GM21619 (cell line): ENCODE data around the gene C17orf113.
"Not testable (repeated sequence)": the region's sequence is repeated elsewhere in the genome, so short reads cannot be mapped to it uniquely, and the experiment has no call there.

Experiments
- ATAC-seq: cut with Tn5 transposase; IDR thresholded peaks from one replicate; pipeline ENCODE4 v1.9.1; 2021; ENCODE audit not compliant: unreplicated experiment

C17orf113 gene

DNA sequence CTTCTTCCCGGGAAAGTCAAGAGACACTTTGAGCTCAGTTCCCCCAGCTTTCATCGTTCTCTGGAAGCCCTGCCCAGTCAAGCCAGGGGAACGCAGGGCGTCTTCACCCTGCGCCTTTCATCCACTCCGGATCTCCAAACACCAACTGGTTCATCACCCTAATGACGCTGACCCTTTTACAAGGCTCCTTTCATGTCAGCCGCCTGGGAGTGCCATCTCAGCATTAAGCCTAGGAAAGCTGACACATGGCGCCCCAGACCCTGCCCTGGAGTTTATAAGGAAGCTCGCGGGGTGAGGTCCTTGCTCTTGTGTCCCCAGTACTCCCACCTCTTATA lies 32.6 kb downstream of the C17orf113 start:
- ATAC-seq = peak; percentile 6

DNA sequence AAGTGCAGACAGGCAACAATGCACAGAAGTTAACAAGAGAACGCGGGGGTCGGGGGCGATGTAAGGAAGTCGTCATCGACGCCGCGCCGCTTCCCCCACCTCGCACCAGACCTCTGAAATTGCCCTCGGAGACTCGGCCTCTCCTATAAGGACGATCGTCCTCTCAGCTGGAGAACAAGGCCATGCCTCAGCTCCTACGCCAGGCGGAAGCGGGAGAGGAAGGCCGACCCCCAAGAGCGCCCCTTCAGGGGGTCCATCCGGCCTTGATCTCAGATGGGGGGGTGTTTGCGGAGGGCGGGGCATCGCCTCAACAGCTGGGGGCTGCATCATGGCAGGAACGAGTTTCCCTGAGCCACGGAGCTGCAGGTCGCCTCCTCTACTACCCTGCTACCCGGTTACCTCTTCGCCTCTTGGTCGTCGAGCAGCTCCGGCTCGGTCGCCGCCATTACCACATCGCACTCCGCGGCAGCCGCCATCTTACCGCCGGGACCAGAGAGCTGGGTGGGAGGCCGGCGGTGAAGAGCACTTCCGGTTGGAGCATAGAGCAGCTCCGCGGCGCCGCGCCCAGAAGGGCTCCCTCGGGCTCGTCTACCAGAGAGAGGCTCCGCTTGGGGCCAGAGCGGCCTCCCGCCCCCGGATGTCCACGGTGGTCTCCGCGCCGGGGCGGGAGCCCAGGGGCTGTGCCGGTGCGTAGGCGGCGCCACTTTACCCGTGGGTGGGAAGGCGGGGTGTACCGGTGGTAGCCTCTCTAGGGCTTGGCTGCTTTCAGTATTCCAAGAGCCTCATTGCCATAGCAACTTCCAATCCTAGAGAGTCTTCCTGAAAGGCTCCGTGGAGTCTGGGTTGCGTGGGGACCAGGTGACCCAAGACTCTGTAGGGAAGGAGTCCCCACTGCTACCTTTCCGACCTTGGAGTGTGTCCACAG lies 33.2 kb downstream of the C17orf113 start, which contains the start of gene DNAJC7:
Gene DNAJC7 (minus strand): TSS at position 499 of the 925 bp plus-strand sequence. CDS start 23 bp downstream, at position 476.
- ATAC-seq = peak; percentile 75

DNA sequence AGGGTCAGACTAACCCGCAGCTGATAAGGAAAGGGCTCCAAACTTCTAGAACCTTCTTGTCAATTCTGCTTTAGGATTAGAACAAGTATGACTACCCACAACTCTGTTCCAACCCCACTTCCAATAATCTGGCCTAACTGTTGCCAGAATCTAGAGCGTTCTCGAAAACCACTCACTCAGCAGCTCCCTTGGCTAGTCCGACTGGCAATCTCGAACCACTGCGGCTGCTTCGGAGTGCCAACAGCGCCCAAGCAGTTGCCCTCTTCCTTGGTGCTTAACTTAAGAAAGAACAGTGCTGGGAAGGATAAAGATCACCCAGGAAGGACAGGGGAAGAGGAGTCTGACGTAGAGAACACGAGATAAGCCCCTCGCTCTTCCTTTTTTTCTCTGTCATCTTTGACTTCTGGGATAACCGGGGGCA lies 34.0 kb downstream of the C17orf113 start:
- ATAC-seq = no peak

DNA sequence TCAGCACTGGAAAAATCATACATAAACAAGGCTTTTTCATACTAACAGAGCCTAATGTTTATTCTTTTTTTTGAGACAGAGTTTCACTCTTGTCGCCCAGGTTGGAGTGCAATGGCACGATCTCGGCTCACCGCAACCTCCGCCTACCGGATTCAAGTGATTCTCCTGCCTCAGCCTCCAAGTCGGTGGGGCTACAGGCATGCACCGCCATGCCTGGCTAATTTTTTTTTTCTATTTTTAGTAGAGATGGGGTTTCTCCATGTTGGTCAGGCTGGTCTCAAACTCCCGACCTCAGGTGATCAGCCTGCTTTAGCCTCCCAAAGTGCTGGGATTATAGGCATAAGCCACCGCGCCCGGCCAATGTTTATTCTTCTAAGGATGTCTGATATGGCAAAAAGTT lies 36.7 kb downstream of the C17orf113 start:
- ATAC-seq = not testable (repeated sequence)

DNA sequence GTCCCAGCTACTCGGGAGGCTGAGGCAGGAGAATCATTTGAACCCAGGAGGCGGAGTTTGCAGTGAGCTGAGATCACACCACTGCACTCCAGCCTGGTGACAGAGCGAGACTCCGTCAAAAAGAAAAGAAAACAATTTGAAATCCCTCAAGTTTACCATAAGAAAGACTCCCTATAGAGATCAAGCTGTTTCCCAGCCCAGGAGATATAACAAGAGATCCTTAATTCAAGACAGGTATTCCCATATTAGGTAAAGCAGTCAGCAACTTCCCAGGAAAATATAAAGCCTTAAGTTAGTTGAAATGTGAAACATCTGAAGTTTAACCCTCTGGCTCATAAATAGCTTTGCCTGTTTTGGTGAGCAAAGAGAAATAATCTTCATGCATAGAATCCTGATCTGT lies 38.0 kb downstream of the C17orf113 start:
- ATAC-seq = not testable (repeated sequence)

DNA sequence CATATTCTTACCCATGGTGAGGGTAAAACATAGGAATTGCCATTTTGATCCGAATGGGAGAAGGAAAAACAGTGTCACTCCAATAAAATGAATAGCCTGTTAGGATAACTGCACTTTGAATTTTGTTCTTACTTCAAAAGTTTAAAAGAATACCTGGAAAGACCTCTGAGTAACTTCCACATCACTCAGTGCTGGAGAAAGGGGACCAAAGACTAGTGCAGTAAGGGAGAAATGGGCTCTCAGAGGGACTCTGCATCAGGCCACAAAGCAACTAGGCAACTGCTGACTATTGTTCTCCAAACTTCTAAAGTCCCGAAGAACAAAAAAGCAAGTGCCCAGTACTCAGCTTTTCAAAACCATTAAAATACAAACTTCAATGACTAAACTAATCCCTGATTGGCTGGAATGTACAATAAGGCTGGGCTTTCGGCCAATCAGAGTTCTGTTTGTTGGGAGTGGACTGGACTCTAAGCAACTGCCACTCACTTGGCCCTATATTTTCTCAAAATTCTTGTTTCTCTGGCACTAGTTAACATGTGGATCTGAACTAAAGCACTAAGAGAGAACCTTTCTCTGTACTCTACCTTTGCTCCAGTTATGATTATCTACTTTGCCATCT lies 39.4 kb downstream of the C17orf113 start:
- no peak for ATAC-seq

DNA sequence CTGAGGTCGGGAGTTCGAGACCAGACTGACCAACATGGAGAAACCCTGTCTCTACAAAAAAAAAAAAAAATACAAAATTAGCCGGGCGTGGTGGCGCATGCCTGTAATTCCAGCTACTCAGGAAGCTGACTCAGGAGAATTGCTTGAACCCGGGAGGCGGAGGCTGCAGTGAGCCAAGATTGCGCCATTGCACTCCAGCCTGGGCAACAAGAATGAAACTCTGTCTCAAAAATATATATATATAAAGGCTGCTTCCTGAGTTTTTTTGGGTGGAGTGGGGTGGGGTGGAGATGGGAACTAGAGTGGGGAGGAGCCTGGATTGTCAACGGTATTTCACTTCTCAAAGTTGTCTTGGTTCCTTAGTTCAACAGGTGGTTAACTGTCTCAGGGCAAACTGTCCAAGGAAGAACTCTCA lies 40.1 kb downstream of the C17orf113 start:
- not testable (repeated sequence) for ATAC-seq

DNA sequence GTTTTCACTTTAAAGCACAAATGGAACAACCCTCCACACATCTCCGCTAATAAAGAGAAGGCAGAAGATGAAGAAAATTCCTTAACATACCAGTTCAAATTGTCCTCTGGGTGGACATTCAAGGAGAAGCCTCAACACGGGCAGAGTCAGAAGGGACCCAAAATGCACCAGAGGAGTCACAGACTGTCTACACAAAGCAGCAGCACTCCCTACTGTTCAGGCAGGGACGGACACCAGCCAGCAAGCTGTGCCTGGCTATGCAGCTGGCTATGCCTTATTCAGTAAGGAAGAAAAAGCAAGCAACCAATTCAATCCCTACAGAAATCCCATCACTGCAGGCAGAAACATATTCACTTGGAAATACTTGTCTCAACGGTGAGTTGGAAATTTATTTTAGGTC lies 41.2 kb downstream of the C17orf113 start:
- ATAC-seq = no peak

DNA sequence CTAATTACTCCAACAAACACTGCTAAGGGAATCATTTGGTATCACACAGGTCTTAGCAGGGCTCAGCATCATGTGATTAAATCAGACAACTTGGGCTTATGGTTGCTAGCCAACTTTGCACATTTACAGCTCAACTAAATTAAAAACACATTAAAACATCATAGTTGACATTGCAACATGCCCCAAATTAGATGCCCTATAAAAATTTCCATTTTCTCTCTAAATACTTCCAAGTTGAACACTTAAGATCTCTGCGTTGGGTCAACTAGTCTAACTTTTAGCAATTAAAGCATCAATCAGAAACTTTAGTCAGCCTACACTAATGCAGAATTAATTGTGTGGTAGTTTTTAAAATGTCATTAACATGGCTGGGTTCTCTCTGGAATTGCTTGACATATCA lies 45.2 kb downstream of the C17orf113 start:
- no peak for ATAC-seq

DNA sequence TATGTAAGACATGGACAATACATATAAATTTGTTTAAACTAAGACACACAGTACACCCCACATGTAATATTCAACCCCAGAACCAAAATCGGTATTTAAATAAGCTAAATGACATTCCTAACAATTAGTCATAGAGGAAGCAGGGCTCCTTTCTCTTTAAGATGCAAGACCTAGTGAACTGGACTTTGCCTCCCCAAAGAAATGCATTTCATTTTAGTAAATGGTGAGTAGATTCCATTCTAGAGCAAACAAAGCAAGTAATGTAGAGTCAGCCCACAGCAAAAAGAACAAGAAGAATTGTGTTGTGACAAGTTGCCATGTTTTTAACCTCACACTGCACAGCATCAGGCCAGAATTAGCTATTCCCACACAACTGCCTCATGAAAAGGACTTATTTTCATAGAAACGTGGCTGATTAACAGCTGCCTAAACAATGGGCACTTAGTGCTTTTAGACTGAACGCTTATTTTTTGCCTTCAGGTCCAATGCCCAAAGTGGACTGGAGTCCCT lies 47.6 kb downstream of the C17orf113 start:
- no peak for ATAC-seq

DNA sequence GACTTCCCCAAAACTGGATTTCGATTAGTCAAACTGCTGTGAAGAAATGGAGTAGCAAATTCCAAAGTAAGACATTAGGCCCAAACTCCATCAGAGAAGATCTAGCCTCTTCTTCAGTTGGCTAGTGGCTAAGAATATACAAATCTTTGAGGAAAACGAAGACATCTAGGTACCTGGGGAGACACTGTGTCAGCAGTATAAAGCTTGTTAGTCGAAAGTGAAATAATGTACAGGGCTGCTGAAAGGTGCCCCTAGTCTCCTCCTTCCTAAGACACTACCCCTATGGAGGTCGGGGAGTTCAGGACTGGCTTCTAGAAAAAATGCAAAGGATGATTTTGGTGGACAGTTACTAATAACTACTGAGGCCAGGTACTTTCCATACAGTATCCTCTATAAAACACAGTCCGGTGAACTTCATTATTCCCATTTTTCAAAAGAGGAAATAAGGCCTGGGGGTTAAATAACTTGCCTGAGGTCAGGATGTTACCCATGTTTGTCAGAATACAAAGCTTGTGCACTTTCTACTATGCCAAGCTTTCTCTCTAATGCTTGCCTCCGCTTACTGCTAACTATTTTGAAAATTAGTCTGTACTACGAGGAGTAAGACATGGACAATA lies 48.1 kb downstream of the C17orf113 start:
- ATAC-seq = no peak

DNA sequence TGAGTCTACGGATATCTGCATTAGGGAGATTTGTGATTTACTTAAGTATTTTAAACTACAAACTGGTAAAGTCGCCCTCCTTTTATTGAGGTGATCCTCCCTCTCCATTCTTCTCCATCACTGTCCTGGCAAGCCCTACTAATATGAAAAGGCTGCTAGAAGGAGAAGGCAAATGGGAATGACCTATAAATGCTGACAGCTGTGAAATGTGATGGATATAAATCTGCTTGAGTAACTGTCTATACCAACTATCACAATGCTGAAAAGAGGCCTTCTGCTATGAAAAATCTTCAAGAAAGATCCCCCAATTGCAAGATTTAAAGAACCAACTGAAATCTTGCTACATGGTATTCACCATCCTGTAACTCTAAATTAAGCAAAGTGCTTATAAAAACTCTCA lies 48.7 kb downstream of the C17orf113 start:
- ATAC-seq = no peak

DNA sequence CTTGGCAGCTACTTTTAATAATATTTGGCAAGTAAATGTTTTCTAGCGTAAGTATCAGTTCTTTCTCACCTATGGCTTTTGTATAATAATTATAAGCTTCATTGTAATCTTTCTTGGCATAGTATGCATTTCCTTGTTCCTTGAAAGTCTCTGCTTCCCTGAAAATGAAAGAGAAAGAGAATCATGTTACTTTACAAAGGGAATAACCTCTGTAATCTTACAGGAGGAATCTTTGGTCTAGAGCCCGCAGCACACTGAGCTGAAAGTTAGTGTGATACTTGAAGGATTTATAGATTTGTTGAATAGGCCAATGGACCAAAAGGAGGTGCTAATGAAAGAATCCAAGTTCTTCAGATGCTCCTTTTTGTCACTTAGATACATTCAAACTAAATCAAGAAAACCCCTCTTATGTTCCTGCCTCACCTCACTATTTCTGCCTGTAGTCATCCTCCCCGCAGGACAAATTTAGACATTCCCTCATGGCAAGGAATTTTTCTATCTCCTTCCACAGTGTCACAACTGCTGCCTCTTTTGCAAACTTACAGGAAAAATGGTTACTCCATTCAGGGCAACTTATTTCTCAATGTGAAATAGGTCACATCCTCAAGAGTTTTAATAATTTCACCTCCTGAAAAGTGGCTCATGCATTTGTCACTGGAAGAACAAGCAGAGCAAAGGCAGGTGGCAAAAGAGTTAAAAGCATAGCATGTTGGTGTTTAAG lies 49.8 kb downstream of the C17orf113 start:
- no peak for ATAC-seq

DNA sequence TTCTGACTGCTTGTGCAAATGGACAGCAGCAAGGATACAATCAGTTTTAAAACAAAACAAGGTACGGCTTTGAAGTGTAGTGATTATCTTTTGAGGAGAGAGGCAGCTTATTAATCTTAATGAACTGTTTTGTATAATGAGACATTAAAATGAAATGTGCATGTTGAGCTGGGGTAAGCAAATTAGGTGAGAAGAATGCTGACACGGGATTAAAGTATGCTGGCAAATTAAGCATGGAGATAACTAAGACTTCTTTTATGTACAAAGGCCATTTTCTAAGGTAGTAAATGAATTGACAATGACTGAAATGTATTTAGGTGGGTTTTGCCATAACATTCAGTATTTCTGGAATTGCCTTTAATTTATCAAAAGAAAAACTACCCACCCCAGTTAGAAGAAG lies 51.9 kb downstream of the C17orf113 start:
- no peak for ATAC-seq

DNA sequence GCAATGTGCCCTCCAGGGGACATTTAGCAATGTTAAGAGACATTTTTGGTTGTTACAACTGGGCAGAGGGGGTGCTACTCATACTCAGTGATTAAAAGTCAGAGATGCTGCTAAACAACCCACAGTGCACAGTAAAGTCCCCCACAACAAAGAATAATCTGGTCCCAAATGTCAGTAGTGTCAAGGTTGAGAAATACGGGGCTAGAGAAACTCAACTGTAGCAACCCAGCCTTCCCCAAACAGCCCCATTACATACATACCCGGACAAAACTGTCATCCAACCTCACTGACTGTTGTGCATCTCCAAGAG lies 53.6 kb downstream of the C17orf113 start:
- no peak for ATAC-seq

DNA sequence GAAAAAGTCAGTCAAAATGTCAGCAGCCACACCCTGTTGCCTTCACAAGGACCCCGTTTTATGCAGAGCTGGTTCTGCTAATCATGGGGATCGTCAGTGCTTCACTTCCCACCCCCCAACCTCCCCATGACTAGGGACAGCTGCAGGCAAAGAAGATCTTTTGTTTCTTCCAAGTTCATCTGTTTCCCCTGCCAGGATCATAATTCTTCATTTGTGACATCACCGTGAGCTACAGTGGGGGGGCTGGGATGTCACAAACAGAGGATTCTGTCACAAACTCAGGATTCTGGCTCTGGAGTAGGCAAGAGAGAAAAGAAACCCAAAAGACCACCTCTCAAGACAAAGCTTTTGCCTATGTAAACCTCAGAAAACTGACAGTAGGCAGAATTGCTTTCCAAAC lies 57.8 kb downstream of the C17orf113 start:
- ATAC-seq = no peak

DNA sequence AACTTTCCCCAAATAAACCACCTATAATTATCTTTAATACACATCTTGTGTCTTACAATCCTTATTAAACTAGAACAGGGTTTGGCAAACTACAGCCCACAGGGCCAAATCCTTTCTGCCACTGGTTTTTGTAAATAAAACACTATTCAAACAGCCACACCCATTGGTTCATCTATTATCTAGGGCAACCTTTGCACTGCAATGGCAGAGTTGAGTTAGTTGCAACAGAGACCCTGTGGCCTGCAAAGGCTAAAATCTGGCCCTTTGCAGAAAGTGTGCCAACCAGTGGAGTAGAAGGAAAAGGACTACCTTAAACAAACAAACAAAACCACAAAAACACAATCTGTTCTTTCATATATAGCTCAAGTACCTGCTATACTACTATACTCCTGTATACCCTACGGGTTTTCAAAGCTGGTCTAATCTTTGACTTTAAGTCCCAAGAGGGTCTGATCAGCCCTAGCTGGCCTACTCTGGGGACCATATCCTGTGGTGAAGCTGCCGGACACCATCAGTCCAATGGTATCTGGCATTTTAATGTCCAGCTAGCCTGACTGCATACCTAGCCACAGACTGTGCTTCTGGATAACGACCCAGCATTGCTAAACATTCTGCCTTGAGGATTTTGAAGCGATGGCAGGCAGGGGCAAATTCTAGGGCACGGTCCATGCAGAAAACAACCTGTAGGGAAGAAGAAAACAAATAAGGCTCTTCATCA lies 60.5 kb downstream of the C17orf113 start:
- no peak for ATAC-seq

DNA sequence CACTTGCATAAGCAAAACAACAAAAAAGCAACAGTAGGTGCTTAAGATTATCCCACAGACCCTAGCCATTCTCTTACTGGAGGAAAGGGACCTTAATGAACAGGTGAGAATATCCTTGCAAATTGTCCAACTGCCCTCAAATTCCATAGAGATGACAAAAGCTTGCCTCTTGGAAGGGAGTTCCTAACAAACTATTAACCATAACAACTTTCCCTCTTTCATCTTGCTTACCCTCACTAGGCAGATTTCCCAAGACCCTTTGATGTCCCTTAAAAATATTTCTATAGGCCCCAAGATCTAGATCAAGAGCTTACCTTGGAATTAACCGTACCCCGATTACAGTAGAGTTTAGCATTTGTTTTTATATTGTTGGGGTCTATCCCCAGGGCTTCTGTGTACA lies 62.0 kb downstream of the C17orf113 start:
- no peak for ATAC-seq
